ENCODE measurements around the gene OR2W1. TPM values are rescaled to one million over a fixed set of nuclear protein-coding genes. Genes with fewer than 3 reads are reported as not detected.

The OR2W1 gene
- total RNA-seq = not detected

DNA sequence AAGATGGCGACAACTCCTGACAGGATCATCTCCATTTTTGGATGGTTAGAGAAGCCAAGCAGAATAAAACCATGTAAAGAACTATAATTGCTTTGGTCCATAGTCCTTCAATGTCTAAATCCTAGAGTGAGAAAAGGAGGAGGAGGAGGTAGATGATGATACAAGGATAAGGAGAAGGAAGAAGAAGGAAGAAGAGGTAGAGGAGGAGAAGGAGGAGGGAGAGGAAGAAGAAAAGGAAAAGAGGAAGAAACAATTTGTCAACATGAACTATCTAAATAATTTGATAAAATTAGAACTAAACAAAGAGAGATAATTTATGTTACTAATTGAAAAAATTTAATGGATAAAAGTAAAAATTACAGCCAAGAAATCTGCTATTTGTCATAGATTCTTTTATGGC lies at the start of gene OR2W1:
TSS of gene OR2W1 (minus strand) at position 101 of the 400 bp plus-strand sequence. CDS start at position 101, 0 bp downstream.
- TF ChIP-seq POLR2A (IDR thresholded peaks at IDR 0.05) = no peak
- TF ChIP-seq CTCF (IDR thresholded peaks at IDR 0.05) = no peak
- no peak for TF ChIP-seq EP300 (IDR thresholded peaks at IDR 0.05)
- Histone ChIP-seq H3K36me3 (no peaks in the 10 kb centered on the region), H3K27me3 (no peaks in the 10 kb centered on the region), H3K27ac (no peak within 1 kb of the TSS), H3K4me3 (no peak within 1 kb of the TSS), H3K9me3 (no peaks in the 10 kb centered on the region), H3K4me1 (no peaks in the 10 kb centered on the region)
- DNase-seq (ENCODE audit: low spot score in 2 of 2) = no peak
- 75 to 83% methylated on average over 1 of the region's 1 CpG for WGBS, 2 donors

GRCh38 chr6:29092957-29093356 lies 48.0 kb upstream of the OR2W1 start:
- H3K9me3 ChIP-seq = no peaks in the 10 kb centered on the region
- no peaks in the 10 kb centered on the region for H3K4me1 ChIP-seq
- H3K36me3 ChIP-seq = no peaks in the 10 kb centered on the region
- TF ChIP-seq CTCF (IDR thresholded peaks at IDR 0.05) = no peak
- no peak for TF ChIP-seq POLR2A (IDR thresholded peaks at IDR 0.05)
- no peak for TF ChIP-seq EP300 (IDR thresholded peaks at IDR 0.05)
- no peak overlapping the region for H3K4me3 ChIP-seq
- 88 to 92% methylated on average over 3 of the region's 3 CpGs for WGBS, 2 donors
- no peak overlapping the region for H3K27ac ChIP-seq
- DNase-seq (ENCODE audit: low spot score in 2 of 2) = no peak
- no peaks in the 10 kb centered on the region for H3K27me3 ChIP-seq

DNA sequence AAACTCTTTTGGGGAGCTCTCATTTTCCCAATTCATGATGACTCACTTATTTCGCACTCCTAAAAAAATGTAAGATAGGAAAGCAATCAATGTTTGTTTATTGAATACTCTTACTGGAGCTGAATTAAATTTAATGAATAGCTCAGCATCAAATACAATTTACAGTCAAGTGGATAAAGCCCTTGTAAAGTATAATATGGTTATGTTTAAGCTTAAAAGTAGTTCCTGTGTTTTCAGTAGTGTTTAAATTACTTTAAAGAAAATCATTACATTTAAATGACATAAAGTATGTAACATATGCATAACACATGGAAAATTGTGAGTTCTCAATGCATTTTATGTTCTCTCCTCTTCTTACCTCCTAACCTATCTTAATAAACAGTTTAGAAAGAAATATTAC lies 42.2 kb upstream of the OR2W1 start, which contains the start of gene OR2B3:
TSS of gene OR2B3 (minus strand) at position 101 of the 400 bp plus-strand sequence. CDS start at position 36, 65 bp downstream.
- no peak for DNase-seq (ENCODE audit: low spot score in 2 of 2)
- H3K27ac ChIP-seq = no peak within 1 kb of the TSS
- H3K4me1 ChIP-seq = no peaks in the 10 kb centered on the region
- WGBS, 2 donors = 89 to 95% methylated on average over 1 of the region's 1 CpG
- H3K36me3 ChIP-seq = no peaks in the 10 kb centered on the region
- H3K4me3 ChIP-seq = no peak within 1 kb of the TSS
- no peaks in the 10 kb centered on the region for H3K9me3 ChIP-seq
- TF ChIP-seq POLR2A (IDR thresholded peaks at IDR 0.05) (no peak), EP300 (IDR thresholded peaks at IDR 0.05) (no peak)
- no peaks in the 10 kb centered on the region for H3K27me3 ChIP-seq

- Histone ChIP-seq H3K27ac (no peak overlapping the region), H3K36me3 (no peaks in the 10 kb centered on the region), H3K9me3 (no peaks in the 10 kb centered on the region), H3K4me3 (no peak overlapping the region), H3K4me1 (no peaks in the 10 kb centered on the region), H3K27me3 (no peaks in the 10 kb centered on the region)
- WGBS, 2 donors = 90 to 94% methylated on average over 13 to 15 of the region's 15 CpGs
- no peak for TF ChIP-seq CTCF (IDR thresholded peaks at IDR 0.05)
- TF ChIP-seq EP300 (IDR thresholded peaks at IDR 0.05) = no peak
- no peak for TF ChIP-seq POLR2A (IDR thresholded peaks at IDR 0.05)
- no peak for DNase-seq (ENCODE audit: low spot score in 2 of 2)
Measured at GRCh38 chr6:29082457-29082856, 37.5 kb upstream of the OR2W1 start.

DNA sequence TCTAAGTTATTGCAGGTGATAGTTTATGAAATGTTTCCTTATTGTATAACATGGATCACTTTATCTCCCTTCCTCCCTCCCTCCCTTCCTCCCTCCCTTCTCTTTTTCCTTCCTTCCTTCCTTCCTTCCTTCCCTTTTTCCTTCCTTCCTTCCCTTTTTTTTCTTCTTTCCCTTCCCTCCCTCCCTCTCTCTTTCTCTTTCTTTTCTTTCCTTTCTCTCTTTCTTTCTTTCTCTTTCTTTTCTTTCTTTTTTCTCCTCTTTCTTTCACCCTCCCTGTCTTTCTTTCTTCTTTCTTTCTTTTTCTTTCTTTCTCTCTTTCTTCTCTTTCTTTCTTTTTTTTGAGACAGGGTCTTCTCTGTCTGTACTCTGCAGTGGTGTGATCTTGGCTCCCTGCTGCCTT lies 36.3 kb upstream of the OR2W1 start:
- no peaks in the 10 kb centered on the region for H3K9me3 ChIP-seq
- TF ChIP-seq EP300 (IDR thresholded peaks at IDR 0.05) (no peak), CTCF (IDR thresholded peaks at IDR 0.05) (no peak), POLR2A (IDR thresholded peaks at IDR 0.05) (no peak)
- no peaks in the 10 kb centered on the region for H3K27me3 ChIP-seq
- H3K36me3 ChIP-seq = no peaks in the 10 kb centered on the region
- no peak overlapping the region for H3K4me3 ChIP-seq
- no peak overlapping the region for H3K27ac ChIP-seq
- no peaks in the 10 kb centered on the region for H3K4me1 ChIP-seq
- no peak for DNase-seq (ENCODE audit: low spot score in 2 of 2)

GRCh38 chr6:29079203-29079602 lies 34.2 kb upstream of the OR2W1 start:
- H3K4me1 ChIP-seq = no peaks in the 10 kb centered on the region

More at GRCh38 chr6:29079203-29079602, 34.2 kb upstream of the OR2W1 start:
- no peaks in the 10 kb centered on the region for H3K36me3 ChIP-seq
- no peak overlapping the region for H3K27ac ChIP-seq
- no peak for TF ChIP-seq POLR2A (IDR thresholded peaks at IDR 0.05)
- TF ChIP-seq CTCF (IDR thresholded peaks at IDR 0.05) = no peak
- TF ChIP-seq EP300 (IDR thresholded peaks at IDR 0.05) = no peak
- no peaks in the 10 kb centered on the region for H3K27me3 ChIP-seq
- no peaks in the 10 kb centered on the region for H3K9me3 ChIP-seq
- H3K4me3 ChIP-seq = no peak overlapping the region
- DNase-seq (ENCODE audit: low spot score in 2 of 2) = no peak
- WGBS, 2 donors = 89 to 95% methylated on average over 1 of the region's 1 CpG
